ENCODE data around the gene TRMT6. TPM values are rescaled to one million over a fixed set of nuclear protein-coding genes. Genes with fewer than 3 reads are reported as not detected.

Gene TRMT6
- polyA plus RNA-seq, 1 of the 3 experiments (the other 2 are of a cell fraction), result 16.1 TPM

DNA sequence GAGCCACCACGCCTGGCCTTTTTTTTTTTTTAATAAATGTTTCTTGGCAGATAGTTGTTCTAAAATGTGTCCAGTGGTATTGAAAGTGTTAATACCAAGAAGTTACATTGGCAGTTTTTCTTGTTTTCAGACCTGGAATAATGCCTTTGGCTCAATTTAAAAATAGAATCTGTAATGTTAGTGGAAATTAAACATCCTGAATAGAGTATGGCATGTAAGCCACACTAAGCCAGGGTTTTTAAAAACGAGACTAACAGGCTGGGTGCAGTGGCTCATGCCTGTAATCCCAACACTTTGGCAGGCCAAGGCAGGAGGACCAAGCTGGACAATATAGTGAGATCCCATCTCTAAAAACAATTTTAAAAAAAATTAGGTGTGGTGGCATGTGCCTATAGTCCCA lies 25.4 kb upstream of the TRMT6 start (continued):
- TF ChIP-seq RXRA (IDR thresholded peaks at IDR 0.05; ENCODE audit: borderline replicate concordance, low read depth) (no peak), EP300 (IDR thresholded peaks at IDR 0.05; ENCODE audit: borderline replicate concordance in 1 of 2, low read depth in 1 of 2, low read length in 1 of 2) (no peak)

DNA sequence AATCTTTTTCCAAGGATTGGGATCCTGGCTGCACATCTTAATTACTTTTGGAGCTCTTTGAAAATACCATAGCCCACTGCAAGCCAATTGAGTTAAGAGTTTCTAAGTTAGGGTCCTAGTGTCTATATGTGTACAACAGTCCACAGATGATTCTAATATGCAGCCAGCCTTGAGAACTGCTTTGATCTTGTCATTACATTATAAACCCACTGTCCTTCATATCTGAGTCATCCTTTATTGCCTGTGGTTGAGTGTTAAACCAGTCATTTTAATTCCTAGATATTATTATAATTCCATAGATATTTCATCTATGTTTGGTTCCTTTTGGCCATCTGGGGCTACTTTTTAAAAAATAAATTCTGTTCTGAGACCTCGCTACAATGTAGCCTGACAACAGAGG lies 24.2 kb upstream of the TRMT6 start:
- H3K9me3 ChIP-seq, result no peaks in the 10 kb centered on the region
- ChIA-PET CTCF (no interaction called here), POLR2A (no interaction called here)
- TF ChIP-seq POLR2AphosphoS5 (IDR thresholded peaks at IDR 0.05; ENCODE audit: low read depth, low read length), result no peak
- TF ChIP-seq GABPA (IDR thresholded peaks at IDR 0.05; ENCODE audit: low read depth), result no peak
- no peak for TF ChIP-seq YY1 (IDR thresholded peaks at IDR 0.05; ENCODE audit: low read depth)
- TF ChIP-seq, protein P1, sequence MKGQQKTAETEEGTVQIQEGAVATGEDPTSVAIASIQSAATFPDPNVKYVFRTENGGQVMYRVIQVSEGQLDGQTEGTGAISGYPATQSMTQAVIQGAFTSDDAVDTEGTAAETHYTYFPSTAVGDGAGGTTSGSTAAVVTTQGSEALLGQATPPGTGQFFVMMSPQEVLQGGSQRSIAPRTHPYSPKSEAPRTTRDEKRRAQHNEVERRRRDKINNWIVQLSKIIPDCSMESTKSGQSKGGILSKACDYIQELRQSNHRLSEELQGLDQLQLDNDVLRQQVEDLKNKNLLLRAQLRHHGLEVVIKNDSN (IDR thresholded peaks at IDR 0.05; ENCODE audit: borderline replicate concordance, low read depth), result no peak
- no peak for TF ChIP-seq CHD2 (IDR thresholded peaks at IDR 0.05; ENCODE audit: low read length, partially characterized antibody)
- TF ChIP-seq FOXJ3 (CRISPR knock-in tag; IDR thresholded peaks at IDR 0.05), result no peak
- TF ChIP-seq MXI1 (IDR thresholded peaks at IDR 0.05; ENCODE audit: low read depth, low read length), result no peak
- no peak for TF ChIP-seq RCOR1 (IDR thresholded peaks at IDR 0.05; ENCODE audit: low read length)
- no peak for TF ChIP-seq TEAD4 (IDR thresholded peaks at IDR 0.05; ENCODE audit: borderline replicate concordance, insufficient read depth)
- no peak for TF ChIP-seq RFX5 (IDR thresholded peaks at IDR 0.05; ENCODE audit: low read length)
- no peak for TF ChIP-seq FOXM1 (IDR thresholded peaks at IDR 0.05; ENCODE audit: low read depth)
- TF ChIP-seq RAD21 (IDR thresholded peaks at IDR 0.05; ENCODE audit: low read length), result no peak
- TF ChIP-seq, protein P2, sequence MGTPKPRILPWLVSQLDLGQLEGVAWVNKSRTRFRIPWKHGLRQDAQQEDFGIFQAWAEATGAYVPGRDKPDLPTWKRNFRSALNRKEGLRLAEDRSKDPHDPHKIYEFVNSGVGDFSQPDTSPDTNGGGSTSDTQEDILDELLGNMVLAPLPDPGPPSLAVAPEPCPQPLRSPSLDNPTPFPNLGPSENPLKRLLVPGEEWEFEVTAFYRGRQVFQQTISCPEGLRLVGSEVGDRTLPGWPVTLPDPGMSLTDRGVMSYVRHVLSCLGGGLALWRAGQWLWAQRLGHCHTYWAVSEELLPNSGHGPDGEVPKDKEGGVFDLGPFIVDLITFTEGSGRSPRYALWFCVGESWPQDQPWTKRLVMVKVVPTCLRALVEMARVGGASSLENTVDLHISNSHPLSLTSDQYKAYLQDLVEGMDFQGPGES (IDR thresholded peaks at IDR 0.05; ENCODE audit: low read depth, low read length), result no peak
- no peaks in the 10 kb centered on the region for H3K4me1 ChIP-seq (ENCODE audit: control insufficient read depth in 1 of 2, insufficient read depth in 2 of 2, low read depth in 1 of 2, low read length in 1 of 2)
- no peaks in the 10 kb centered on the region for H3K27me3 ChIP-seq (ENCODE audit: insufficient read depth)
- no peaks in the 10 kb centered on the region for H3K79me2 ChIP-seq (ENCODE audit: insufficient read depth)
- no peaks in the 10 kb centered on the region for H3K9me2 ChIP-seq
- H3K27ac ChIP-seq (ENCODE audit: low read depth in 2 of 2, low read length in 1 of 2), result no peak overlapping the region
- H2AFZ ChIP-seq (ENCODE audit: low read depth), result no peak overlapping the region
- DNase-seq, result no peak
- 95% methylated on average over 1 of the region's 1 CpG for WGBS (ENCODE audit: low lambda C conversion rate)
- H3K9ac ChIP-seq, result no peak overlapping the region
- no peaks in the 10 kb centered on the region for H3F3A ChIP-seq (replicated peaks; ENCODE audit: insufficient read depth)
- no peak overlapping the region for H3K4me3 ChIP-seq (ENCODE audit: low read depth in 2 of 2, low read length in 1 of 2)
- H4K20me1 ChIP-seq (ENCODE audit: insufficient read depth), result no peaks in the 10 kb centered on the region
- no peak overlapping the region for H3K4me2 ChIP-seq
- H3K36me3 ChIP-seq (replicated peaks in 1 of 2; ENCODE audit: control insufficient read depth in 1 of 2, insufficient read depth in 2 of 2, low read length in 1 of 2), result peaks cover 16 to 27% of the 10 kb centered on the region in 2 experiments

DNA sequence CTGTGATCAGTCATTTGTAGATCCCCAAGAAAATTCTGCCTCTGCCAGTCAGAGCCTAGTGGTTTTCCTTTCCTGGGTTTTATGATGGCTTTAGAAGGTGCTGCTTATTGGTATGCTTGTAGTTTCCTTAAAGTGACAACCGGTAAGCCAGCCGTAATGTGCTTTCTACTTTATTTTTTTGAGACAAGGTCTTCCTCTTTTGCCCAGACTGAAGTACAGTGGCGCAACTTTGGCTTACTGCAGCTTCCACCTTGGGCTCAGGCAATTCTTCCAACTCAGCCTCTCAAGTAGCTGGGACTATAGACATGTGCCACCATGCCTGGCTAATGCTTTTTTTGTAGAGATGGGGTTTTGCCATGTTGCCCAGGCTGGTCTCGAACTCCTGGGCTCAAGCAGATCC lies 23.6 kb upstream of the TRMT6 start:
- Histone ChIP-seq H3K9me3 (no peaks in the 10 kb centered on the region), H3K9me2 (no peaks in the 10 kb centered on the region), H3K4me3 (ENCODE audit: low read depth in 2 of 2, low read length in 1 of 2) (no peak overlapping the region), H3F3A (replicated peaks; ENCODE audit: insufficient read depth) (no peaks in the 10 kb centered on the region), H3K27me3 (ENCODE audit: insufficient read depth) (no peaks in the 10 kb centered on the region), H3K9ac (no peak overlapping the region), H3K27ac (ENCODE audit: low read depth in 2 of 2, low read length in 1 of 2) (no peak overlapping the region), H3K36me3 (replicated peaks in 1 of 2; ENCODE audit: control insufficient read depth in 1 of 2, insufficient read depth in 2 of 2, low read length in 1 of 2) (peaks cover 11 to 22% of the 10 kb centered on the region in 2 experiments), H2AFZ (ENCODE audit: low read depth) (no peak overlapping the region), H4K20me1 (ENCODE audit: insufficient read depth) (no peaks in the 10 kb centered on the region), H3K4me1 (ENCODE audit: control insufficient read depth in 1 of 2, insufficient read depth in 2 of 2, low read depth in 1 of 2, low read length in 1 of 2) (no peaks in the 10 kb centered on the region), H3K79me2 (ENCODE audit: insufficient read depth) (no peaks in the 10 kb centered on the region), H3K4me2 (no peak overlapping the region)
- POLR2A ChIA-PET, result no interaction called here
- no peak for DNase-seq
- CTCF ChIA-PET, result no interaction called here
- TF ChIP-seq, protein P3, sequence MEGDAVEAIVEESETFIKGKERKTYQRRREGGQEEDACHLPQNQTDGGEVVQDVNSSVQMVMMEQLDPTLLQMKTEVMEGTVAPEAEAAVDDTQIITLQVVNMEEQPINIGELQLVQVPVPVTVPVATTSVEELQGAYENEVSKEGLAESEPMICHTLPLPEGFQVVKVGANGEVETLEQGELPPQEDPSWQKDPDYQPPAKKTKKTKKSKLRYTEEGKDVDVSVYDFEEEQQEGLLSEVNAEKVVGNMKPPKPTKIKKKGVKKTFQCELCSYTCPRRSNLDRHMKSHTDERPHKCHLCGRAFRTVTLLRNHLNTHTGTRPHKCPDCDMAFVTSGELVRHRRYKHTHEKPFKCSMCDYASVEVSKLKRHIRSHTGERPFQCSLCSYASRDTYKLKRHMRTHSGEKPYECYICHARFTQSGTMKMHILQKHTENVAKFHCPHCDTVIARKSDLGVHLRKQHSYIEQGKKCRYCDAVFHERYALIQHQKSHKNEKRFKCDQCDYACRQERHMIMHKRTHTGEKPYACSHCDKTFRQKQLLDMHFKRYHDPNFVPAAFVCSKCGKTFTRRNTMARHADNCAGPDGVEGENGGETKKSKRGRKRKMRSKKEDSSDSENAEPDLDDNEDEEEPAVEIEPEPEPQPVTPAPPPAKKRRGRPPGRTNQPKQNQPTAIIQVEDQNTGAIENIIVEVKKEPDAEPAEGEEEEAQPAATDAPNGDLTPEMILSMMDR (IDR thresholded peaks at IDR 0.05), result no peak
- TF ChIP-seq TAF1 (IDR thresholded peaks at IDR 0.05; ENCODE audit: borderline replicate concordance, low read depth, low read length), result no peak
- TF ChIP-seq GABPA (IDR thresholded peaks at IDR 0.05; ENCODE audit: low read depth), result no peak
- TF ChIP-seq MXI1 (IDR thresholded peaks at IDR 0.05; ENCODE audit: low read depth, low read length), result no peak
- TF ChIP-seq CHD2 (IDR thresholded peaks at IDR 0.05; ENCODE audit: low read length, partially characterized antibody), result no peak
- TF ChIP-seq, protein P4, sequence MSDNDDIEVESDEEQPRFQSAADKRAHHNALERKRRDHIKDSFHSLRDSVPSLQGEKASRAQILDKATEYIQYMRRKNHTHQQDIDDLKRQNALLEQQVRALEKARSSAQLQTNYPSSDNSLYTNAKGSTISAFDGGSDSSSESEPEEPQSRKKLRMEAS (IDR thresholded peaks at IDR 0.05; ENCODE audit: low read depth), result no peak
- TF ChIP-seq TCF12 (IDR thresholded peaks at IDR 0.05), result no peak
- TF ChIP-seq POLR2AphosphoS5 (IDR thresholded peaks at IDR 0.05; ENCODE audit: low read depth, low read length), result no peak
- TF ChIP-seq, protein P1 (IDR thresholded peaks at IDR 0.05; ENCODE audit: borderline replicate concordance, low read depth), result no peak
- no peak for TF ChIP-seq RFX5 (IDR thresholded peaks at IDR 0.05; ENCODE audit: low read length)
- no peak for TF ChIP-seq SIN3A (IDR thresholded peaks at IDR 0.05; ENCODE audit: borderline replicate concordance, low read depth, low read length)
- TF ChIP-seq FOSL2 (IDR thresholded peaks at IDR 0.05; ENCODE audit: borderline replicate concordance, low read depth), result no peak
- TF ChIP-seq EZH2phosphoT487 (IDR thresholded peaks at IDR 0.05; ENCODE audit: borderline replicate concordance, low read depth), result no peak
- TF ChIP-seq RCOR1 (IDR thresholded peaks at IDR 0.05; ENCODE audit: low read length), result no peak
- WGBS (ENCODE audit: low lambda C conversion rate), result 96% methylated on average over 4 of the region's 4 CpGs
